GM23338 (cell line): ENCODE data around the gene NSG2.

ENCODE experiments used
- CREB1 ChIP-seq: fragments of 250-450 bp; sonication (Bioruptor Pico); IDR thresholded peaks from 2 replicates; pipeline ENCODE4 v1.5.0; 2020; ENCODE audit warnings: low read depth, mild to moderate bottlenecking, moderate library complexity
- CTCF ChIP-seq, 2 experiments: fragments of 200-600 bp in 1 of 2; sonication (generic) in 1 of 2; conservative IDR thresholded peaks; 2 replicates each; pipeline versions ENCODE4 v1.5.1 to v1.6.1; 2016 to 2017; ENCODE audit warnings: antibody characterized with exemption in 2 of 2, low read depth in 2 of 2, mild to moderate bottlenecking in 2 of 2, moderate library complexity in 1 of 2
- EZH2 ChIP-seq: fragments of 200-600 bp; sonication (generic); IDR thresholded peaks from one replicate; pipeline ENCODE4 v1.8.0; 2017; ENCODE audit warnings: antibody characterized with exemption, mild to moderate bottlenecking, low read depth; ENCODE audit not compliant: unreplicated experiment
- EZH2phosphoT487 ChIP-seq: fragments of 200-600 bp; sonication (generic); IDR thresholded peaks from one replicate; pipeline ENCODE4 v1.8.1; 2018; ENCODE audit warnings: antibody characterized with exemption; ENCODE audit not compliant: unreplicated experiment
- JUNB ChIP-seq: IDR thresholded peaks from one replicate; pipeline ENCODE4 v1.6.1; 2016; ENCODE audit warnings: antibody characterized with exemption; ENCODE audit not compliant: unreplicated experiment
- POLR2AphosphoS5 ChIP-seq: IDR thresholded peaks from 2 replicates; pipeline ENCODE4 v1.6.1; 2016; ENCODE audit warnings: antibody characterized with exemption, low read depth
- STAT1 ChIP-seq: IDR thresholded peaks from one replicate; pipeline ENCODE4 v1.6.1; 2016; ENCODE audit warnings: antibody characterized with exemption; ENCODE audit not compliant: unreplicated experiment
- ZNF331 ChIP-seq: fragments of 250-450 bp; sonication (Bioruptor Pico); IDR thresholded peaks from 2 replicates; pipeline ENCODE4 v1.5.0; 2020; ENCODE audit warnings: low read depth, mild to moderate bottlenecking, moderate library complexity
- TF ChIP-seq, protein P1 (sequence below): IDR thresholded peaks from one replicate; pipeline ENCODE4 v1.6.1; 2018; ENCODE audit warnings: antibody characterized with exemption; ENCODE audit not compliant: unreplicated experiment

GRCh38 chr5:174058433-174059122 is 13.1 kb downstream of the NSG2 start:
- TF ChIP-seq CTCF (conservative IDR thresholded peaks at IDR 0.05; ENCODE audit: low read depth in 2 of 2) (no peak), EZH2 (no peak), POLR2AphosphoS5 (no peak), JUNB (no peak), STAT1 (no peak), EZH2phosphoT487 (no peak), CREB1 (CRISPR knock-in tag) (no peak), ZNF331 (CRISPR knock-in tag) (no peak)
- TF ChIP-seq, protein P1, sequence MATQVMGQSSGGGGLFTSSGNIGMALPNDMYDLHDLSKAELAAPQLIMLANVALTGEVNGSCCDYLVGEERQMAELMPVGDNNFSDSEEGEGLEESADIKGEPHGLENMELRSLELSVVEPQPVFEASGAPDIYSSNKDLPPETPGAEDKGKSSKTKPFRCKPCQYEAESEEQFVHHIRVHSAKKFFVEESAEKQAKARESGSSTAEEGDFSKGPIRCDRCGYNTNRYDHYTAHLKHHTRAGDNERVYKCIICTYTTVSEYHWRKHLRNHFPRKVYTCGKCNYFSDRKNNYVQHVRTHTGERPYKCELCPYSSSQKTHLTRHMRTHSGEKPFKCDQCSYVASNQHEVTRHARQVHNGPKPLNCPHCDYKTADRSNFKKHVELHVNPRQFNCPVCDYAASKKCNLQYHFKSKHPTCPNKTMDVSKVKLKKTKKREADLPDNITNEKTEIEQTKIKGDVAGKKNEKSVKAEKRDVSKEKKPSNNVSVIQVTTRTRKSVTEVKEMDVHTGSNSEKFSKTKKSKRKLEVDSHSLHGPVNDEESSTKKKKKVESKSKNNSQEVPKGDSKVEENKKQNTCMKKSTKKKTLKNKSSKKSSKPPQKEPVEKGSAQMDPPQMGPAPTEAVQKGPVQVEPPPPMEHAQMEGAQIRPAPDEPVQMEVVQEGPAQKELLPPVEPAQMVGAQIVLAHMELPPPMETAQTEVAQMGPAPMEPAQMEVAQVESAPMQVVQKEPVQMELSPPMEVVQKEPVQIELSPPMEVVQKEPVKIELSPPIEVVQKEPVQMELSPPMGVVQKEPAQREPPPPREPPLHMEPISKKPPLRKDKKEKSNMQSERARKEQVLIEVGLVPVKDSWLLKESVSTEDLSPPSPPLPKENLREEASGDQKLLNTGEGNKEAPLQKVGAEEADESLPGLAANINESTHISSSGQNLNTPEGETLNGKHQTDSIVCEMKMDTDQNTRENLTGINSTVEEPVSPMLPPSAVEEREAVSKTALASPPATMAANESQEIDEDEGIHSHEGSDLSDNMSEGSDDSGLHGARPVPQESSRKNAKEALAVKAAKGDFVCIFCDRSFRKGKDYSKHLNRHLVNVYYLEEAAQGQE, result no peak
